ENCODE measurements around the gene CBFA2T3. TPM values are rescaled to one million over a fixed set of nuclear protein-coding genes. Genes with fewer than 3 reads are reported as not detected.

CBFA2T3 gene
- polyA plus RNA-seq, 3 donors = 5.3 to 32.2 (median 6.2) TPM

GRCh38 chr16:89013692-89014402 is 36.8 kb upstream of the CBFA2T3 start:
- H3K27me3 ChIP-seq (ENCODE audit: control insufficient read depth in 2 of 2, insufficient read depth in 2 of 2, low read length in 2 of 2) = no peaks in the 10 kb centered on the region
- H3K36me3 ChIP-seq (replicated peaks in 1 of 2; ENCODE audit: control insufficient read depth in 1 of 2, insufficient read depth in 2 of 2, low read length in 2 of 2) = no peaks in the 10 kb centered on the region
- peaks cover 7 to 15% (median 12%) of the 10 kb centered on the region in 3 donors for H3K27me3 Mint-ChIP-seq (ENCODE audit: low read depth in 3 of 3)
- no peaks in the 10 kb centered on the region for H4K20me1 ChIP-seq (ENCODE audit: insufficient read depth, low read length)
- H3K9me3 ChIP-seq (replicated peaks in 1 of 2; ENCODE audit: control insufficient read depth in 1 of 2, insufficient read depth in 1 of 2, low read length in 2 of 2) = peaks cover 0 to 10% of the 10 kb centered on the region in 2 donors
- H3K27ac ChIP-seq (ENCODE audit: low read depth in 1 of 2, low read length in 2 of 2) = no peak overlapping the region
- H3K27ac Mint-ChIP-seq = no peak overlapping the region
- peaks cover 8 to 12% (median 10%) of the 10 kb centered on the region in 7 donors for H3K9me3 Mint-ChIP-seq
- WGBS (ENCODE audit: insufficient coverage) = 82% methylated on average over 19 of the region's 25 CpGs
- TF ChIP-seq CTCF (IDR thresholded peaks at IDR 0.05) = no peak
- H3K36me3 Mint-ChIP-seq = no peaks in the 10 kb centered on the region
- peak overlapping the region in 1 of 2 donors; percentile 19 for H3K4me3 Mint-ChIP-seq
- no peak overlapping the region for H3K4me2 ChIP-seq (replicated peaks; ENCODE audit: extremely low read depth, low read length, poor library complexity, severe bottlenecking)
- H3K79me2 ChIP-seq (ENCODE audit: insufficient read depth, low read length) = no peaks in the 10 kb centered on the region
- H3K9ac ChIP-seq (ENCODE audit: insufficient read depth, low read length, poor library complexity, severe bottlenecking) = no peak overlapping the region
- no peaks in the 10 kb centered on the region for H3K4me1 Mint-ChIP-seq
- no peak overlapping the region for H2AFZ ChIP-seq (ENCODE audit: insufficient read depth, low read depth, low read length, poor library complexity, severe bottlenecking)
- H3K4me1 ChIP-seq (ENCODE audit: control insufficient read depth in 1 of 2, insufficient read depth in 2 of 2, low read length in 2 of 2) = no peaks in the 10 kb centered on the region
- no peak overlapping the region for H3K4me3 ChIP-seq (replicated peaks in 1 of 3; ENCODE audit: low read depth in 2 of 3, low read length in 3 of 3)
- intact Hi-C loops (cut with micrococcal nuclease) = no loop called here
- DNase-seq = no peak

GRCh38 chr16:89013111-89013510 is 36.1 kb upstream of the CBFA2T3 start:
- Histone ChIP-seq H3K4me1 (ENCODE audit: control insufficient read depth in 1 of 2, insufficient read depth in 2 of 2, low read length in 2 of 2) (no peaks in the 10 kb centered on the region), H3K27ac (ENCODE audit: low read depth in 1 of 2, low read length in 2 of 2) (no peak overlapping the region), H3K79me2 (ENCODE audit: insufficient read depth, low read length) (no peaks in the 10 kb centered on the region), H2AFZ (ENCODE audit: insufficient read depth, low read depth, low read length, poor library complexity, severe bottlenecking) (no peak overlapping the region), H3K9me3 (replicated peaks in 1 of 2; ENCODE audit: control insufficient read depth in 1 of 2, insufficient read depth in 1 of 2, low read length in 2 of 2) (peaks cover 0 to 10% of the 10 kb centered on the region in 2 donors), H3K4me3 (replicated peaks in 1 of 3; ENCODE audit: low read depth in 2 of 3, low read length in 3 of 3) (no peak overlapping the region), H3K4me2 (replicated peaks; ENCODE audit: extremely low read depth, low read length, poor library complexity, severe bottlenecking) (no peak overlapping the region), H3K9ac (ENCODE audit: insufficient read depth, low read length, poor library complexity, severe bottlenecking) (no peak overlapping the region), H3K36me3 (replicated peaks in 1 of 2; ENCODE audit: control insufficient read depth in 1 of 2, insufficient read depth in 2 of 2, low read length in 2 of 2) (no peaks in the 10 kb centered on the region), H4K20me1 (ENCODE audit: insufficient read depth, low read length) (no peaks in the 10 kb centered on the region), H3K27me3 (ENCODE audit: control insufficient read depth in 2 of 2, insufficient read depth in 2 of 2, low read length in 2 of 2) (no peaks in the 10 kb centered on the region)
- WGBS (ENCODE audit: insufficient coverage) = 66% methylated on average over 5 of the region's 6 CpGs
- H3K36me3 Mint-ChIP-seq = no peaks in the 10 kb centered on the region
- intact Hi-C loops (cut with micrococcal nuclease) = no loop called here
- peak overlapping the region in 1 of 7 donors; percentile 31 for H3K27ac Mint-ChIP-seq
- no peak overlapping the region for H3K4me3 Mint-ChIP-seq
- H3K4me1 Mint-ChIP-seq = no peaks in the 10 kb centered on the region
- peaks cover 5 to 15% (median 12%) of the 10 kb centered on the region in 3 donors for H3K27me3 Mint-ChIP-seq (ENCODE audit: low read depth in 3 of 3)
- peaks cover 8 to 12% (median 10%) of the 10 kb centered on the region in 7 donors for H3K9me3 Mint-ChIP-seq
- no peak for DNase-seq
- TF ChIP-seq CTCF (IDR thresholded peaks at IDR 0.05) = no peak

All from CD14-positive monocyte (primary cell).